ENCODE data around the gene PRKG1. TPM values are rescaled to one million over a fixed set of nuclear protein-coding genes. Genes with fewer than 3 reads are reported as not detected.

PRKG1 gene
- total RNA-seq, 1 experiment from 2014 or later, result 0.21 TPM

- Mint-ChIP-seq H3K27me3 (ENCODE audit: unreplicated experiment) (no peaks in the 10 kb centered on the region), H3K9me3 (ENCODE audit: low read depth, unreplicated experiment) (no peaks in the 10 kb centered on the region), H3K36me3 (ENCODE audit: insufficient read depth, unreplicated experiment) (no peaks in the 10 kb centered on the region), H3K27ac (ENCODE audit: unreplicated experiment) (no peak overlapping the region), H3K4me3 (ENCODE audit: low read depth, unreplicated experiment) (no peak overlapping the region), H3K4me1 (ENCODE audit: low read depth, unreplicated experiment) (no peaks in the 10 kb centered on the region)
- DNase-seq, result no peak
- CTCF ChIA-PET, result no interaction called here
- TF ChIP-seq CTCF (IDR thresholded peaks at IDR 0.05; ENCODE audit: unreplicated experiment), result no peak
- BruUV-seq (replicated peaks), result no TSS peak
- intact Hi-C loops (cut with micrococcal nuclease; ENCODE audit: unreplicated experiment), result no loop called here
These were observed 395.4 kb downstream of the PRKG1 start for GRCh38 chr10:51469686-51470085.

- intact Hi-C loops (cut with micrococcal nuclease; ENCODE audit: unreplicated experiment), result no loop called here
- no peaks in the 10 kb centered on the region for H3K9me3 Mint-ChIP-seq (ENCODE audit: low read depth, unreplicated experiment)
- H3K27me3 Mint-ChIP-seq (ENCODE audit: unreplicated experiment), result no peaks in the 10 kb centered on the region
- H3K36me3 Mint-ChIP-seq (ENCODE audit: insufficient read depth, unreplicated experiment), result no peaks in the 10 kb centered on the region
- no TSS peak for BruUV-seq (replicated peaks)
- H3K27ac Mint-ChIP-seq (ENCODE audit: unreplicated experiment), result no peak overlapping the region
- no peak for DNase-seq
- no peak for TF ChIP-seq CTCF (IDR thresholded peaks at IDR 0.05; ENCODE audit: unreplicated experiment)
- H3K4me1 Mint-ChIP-seq (ENCODE audit: low read depth, unreplicated experiment), result no peaks in the 10 kb centered on the region
- CTCF ChIA-PET, result no interaction called here
- H3K4me3 Mint-ChIP-seq (ENCODE audit: low read depth, unreplicated experiment), result no peak overlapping the region
These were observed 397.0 kb downstream of the PRKG1 start for GRCh38 chr10:51471271-51471670.

DNA sequence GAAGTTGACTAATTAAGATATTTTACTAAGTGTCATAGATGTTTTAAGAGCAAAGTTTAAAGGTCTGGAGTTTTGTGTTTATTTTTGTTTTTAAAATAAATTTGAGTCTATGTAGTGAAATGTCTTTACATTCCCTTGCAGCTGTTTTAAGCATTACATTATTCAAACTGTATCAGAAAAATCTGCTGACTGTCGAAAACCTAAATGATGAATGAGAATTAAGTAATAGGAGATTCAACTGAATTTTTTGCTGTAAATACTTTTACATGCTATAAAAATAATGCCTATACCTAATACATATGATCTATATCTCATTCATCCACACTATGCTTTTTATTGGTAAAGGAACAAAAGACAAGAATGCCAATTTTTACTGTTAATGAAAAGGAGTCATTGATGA is 397.9 kb downstream of the PRKG1 start:
- Mint-ChIP-seq H3K9me3 (ENCODE audit: low read depth, unreplicated experiment) (no peaks in the 10 kb centered on the region), H3K27me3 (ENCODE audit: unreplicated experiment) (no peaks in the 10 kb centered on the region), H3K36me3 (ENCODE audit: insufficient read depth, unreplicated experiment) (no peaks in the 10 kb centered on the region), H3K4me3 (ENCODE audit: low read depth, unreplicated experiment) (no peak overlapping the region), H3K27ac (ENCODE audit: unreplicated experiment) (no peak overlapping the region), H3K4me1 (ENCODE audit: low read depth, unreplicated experiment) (no peaks in the 10 kb centered on the region)
- CTCF ChIA-PET, result no interaction called here
- intact Hi-C loops (cut with micrococcal nuclease; ENCODE audit: unreplicated experiment), result no loop called here
- no TSS peak for BruUV-seq (replicated peaks)
- no peak for TF ChIP-seq CTCF (IDR thresholded peaks at IDR 0.05; ENCODE audit: unreplicated experiment)
- no peak for DNase-seq

GRCh38 chr10:51479711-51480110 is 405.4 kb downstream of the PRKG1 start:
- BruUV-seq (replicated peaks), result no TSS peak
- intact Hi-C loops (cut with micrococcal nuclease; ENCODE audit: unreplicated experiment), result no loop called here
- CTCF ChIA-PET, result no interaction called here

More at GRCh38 chr10:51479711-51480110, 405.4 kb downstream of the PRKG1 start:
- DNase-seq, result no peak
- Mint-ChIP-seq H3K27ac (ENCODE audit: unreplicated experiment) (no peak overlapping the region), H3K4me3 (ENCODE audit: low read depth, unreplicated experiment) (no peak overlapping the region), H3K4me1 (ENCODE audit: low read depth, unreplicated experiment) (no peaks in the 10 kb centered on the region), H3K9me3 (ENCODE audit: low read depth, unreplicated experiment) (no peaks in the 10 kb centered on the region), H3K36me3 (ENCODE audit: insufficient read depth, unreplicated experiment) (no peaks in the 10 kb centered on the region), H3K27me3 (ENCODE audit: unreplicated experiment) (no peaks in the 10 kb centered on the region)
- TF ChIP-seq CTCF (IDR thresholded peaks at IDR 0.05; ENCODE audit: unreplicated experiment), result no peak
